AG08396 (cell line): ENCODE measurements around the gene CNTN4.
"Not testable (repeated sequence)": the region's sequence is repeated elsewhere in the genome, so short reads cannot be mapped to it uniquely, and the experiment has no call there.

Experiments used
- DNase-seq: peaks from one replicate; pipeline ENCODE4 v3.0.0; 2012; ENCODE audit warnings: low spot score, mixed read lengths

Gene CNTN4

DNA sequence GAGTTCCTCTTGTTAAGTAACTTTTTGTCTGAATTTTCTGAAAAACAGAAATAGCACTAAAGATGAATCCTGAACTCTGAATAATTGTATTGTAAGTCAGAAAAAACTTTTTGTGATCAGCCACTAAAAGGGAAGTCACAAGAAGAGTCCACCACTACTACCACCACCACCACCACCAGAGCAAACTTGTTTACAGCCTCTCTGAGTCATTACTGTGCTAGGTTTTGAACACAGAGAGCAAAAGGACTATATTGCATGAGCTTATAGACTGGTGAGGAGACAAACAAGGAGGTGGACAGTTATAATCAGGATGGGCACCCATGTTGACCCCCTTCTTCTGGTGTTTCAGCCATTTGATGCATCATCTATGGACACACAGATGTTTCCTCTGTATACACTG is 869.8 kb downstream of the CNTN4 start:
- no peak for DNase-seq

DNA sequence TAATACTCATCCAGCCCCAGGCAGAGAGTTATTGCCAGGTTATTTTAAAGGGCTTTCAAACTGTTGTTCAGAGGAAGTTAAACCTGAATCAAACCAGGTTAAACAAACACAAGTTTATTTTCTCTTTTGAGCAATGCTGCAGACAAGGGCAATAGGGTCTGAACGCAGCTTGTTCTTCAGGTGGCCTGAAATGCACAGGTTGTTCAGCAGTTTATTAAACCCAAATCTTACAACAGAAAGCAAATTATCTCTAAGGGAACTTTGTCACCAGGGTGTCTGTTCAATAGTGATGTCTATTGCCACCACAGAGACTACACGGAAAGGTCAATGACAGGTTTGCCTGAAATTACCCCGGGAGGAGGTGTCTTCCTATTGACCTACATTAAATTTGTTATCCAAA is 877.5 kb downstream of the CNTN4 start:
- DNase-seq, result no peak

DNA sequence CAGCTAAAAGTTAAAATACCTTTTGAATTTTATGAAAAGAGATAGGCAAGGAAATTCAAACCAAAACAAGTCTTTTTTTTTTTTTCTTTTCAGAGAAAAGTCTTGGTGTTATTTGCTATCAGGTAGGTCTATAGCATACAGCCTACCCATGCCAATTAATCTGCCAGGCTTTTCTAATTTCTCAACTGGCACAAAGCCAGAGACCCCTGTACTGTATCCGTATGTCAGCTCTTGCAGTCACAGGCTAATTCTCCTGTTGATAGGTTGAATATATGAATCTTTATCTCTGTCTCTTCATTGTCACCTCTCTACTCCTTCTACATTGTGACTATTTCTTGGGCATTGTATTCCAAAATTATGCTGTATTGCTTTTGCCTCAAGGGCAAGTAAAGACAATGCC is 878.1 kb downstream of the CNTN4 start:
- DNase-seq, result no peak

DNA sequence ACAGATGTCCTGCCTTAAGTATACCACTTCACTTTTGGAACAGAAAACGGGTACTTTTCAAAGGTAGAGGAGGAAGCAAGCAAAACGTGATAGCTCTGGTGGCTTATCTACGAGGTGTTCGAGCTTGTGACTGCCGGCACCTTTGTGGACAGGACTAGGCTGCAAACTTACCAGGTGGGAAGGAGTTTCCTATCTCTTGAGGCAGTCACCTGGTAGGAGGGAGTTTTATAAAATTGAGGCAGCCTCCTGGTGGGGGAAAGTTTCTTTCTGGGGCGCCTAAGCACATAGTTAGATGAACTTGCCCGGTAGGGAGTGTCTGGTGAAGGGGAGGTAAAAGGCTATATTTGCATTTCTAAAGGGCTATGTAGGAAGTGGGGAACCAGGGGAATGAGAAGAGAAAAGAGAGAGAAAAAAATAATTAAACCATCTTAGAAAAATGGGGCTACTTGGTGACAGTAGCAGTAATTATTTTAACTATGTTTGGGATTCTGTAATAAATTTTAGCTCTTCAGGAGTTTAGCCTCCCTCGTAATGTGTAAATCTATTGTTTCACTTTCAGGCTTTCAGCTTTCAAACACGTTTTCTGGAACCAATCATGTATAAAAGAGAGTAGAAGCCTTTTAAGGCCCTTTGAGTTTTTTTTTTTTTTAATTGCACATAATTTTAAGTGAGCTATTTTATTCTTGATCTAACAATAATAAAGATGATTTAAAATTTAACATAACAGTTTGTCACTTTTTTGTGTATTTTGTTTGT is 880.5 kb downstream of the CNTN4 start:
- DNase-seq, result no peak

DNA sequence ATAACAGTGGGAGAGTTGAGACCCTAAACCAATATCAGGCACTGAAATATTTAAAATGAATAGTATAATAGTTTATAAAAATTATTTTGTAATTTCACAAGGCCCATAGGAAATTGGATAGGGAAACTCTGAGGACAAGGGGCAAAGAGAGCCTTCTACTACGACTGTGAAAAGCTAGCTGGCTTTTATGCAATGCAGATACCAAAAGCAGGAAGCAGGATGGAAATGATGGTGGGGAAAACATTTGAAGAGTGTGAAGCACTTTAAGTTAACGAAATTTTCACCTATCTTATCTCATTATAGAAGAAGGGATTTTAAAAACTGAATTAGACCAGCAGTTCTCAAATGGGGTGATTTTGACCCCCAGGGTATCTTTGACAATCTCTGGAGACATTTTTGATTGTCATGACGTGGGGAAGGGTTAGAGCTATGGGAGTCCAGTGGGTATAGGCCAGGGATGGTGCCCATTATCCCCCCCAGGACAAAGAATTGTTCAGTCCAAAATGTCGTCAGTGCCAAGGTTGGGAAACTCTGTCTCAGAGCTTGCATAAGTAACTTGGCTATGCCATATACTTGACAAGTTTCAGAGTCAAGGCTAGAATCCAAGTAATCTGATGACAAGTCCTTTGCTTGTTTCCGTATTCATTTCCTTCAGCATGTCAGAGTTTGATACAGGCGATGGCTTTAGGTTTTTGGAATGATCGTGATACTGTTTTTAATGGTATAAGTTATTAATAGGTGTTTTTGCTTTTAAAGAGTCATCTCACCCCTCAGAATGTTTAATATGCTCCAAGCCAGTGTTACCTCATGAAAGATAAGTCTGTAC is 885.6 kb downstream of the CNTN4 start:
- DNase-seq, result no peak

DNA sequence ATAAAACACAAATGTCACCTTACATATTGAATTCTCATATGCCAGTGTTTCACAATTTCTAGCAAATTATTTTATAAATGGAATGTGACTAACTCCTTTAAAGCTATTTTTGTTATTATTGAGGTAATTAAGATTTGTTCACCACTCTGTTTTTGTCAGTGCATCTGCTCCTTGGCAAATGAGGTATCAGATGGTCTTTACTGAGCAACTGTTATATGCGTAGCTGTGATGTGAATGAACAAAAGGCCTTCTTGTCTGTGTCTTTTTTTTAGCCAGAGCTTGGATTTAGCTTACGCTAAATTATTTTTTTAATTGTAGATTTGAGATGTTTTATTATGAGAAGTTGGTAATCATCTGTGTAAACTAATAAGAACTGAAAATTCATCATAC is 886.2 kb downstream of the CNTN4 start:
- DNase-seq, result no peak

DNA sequence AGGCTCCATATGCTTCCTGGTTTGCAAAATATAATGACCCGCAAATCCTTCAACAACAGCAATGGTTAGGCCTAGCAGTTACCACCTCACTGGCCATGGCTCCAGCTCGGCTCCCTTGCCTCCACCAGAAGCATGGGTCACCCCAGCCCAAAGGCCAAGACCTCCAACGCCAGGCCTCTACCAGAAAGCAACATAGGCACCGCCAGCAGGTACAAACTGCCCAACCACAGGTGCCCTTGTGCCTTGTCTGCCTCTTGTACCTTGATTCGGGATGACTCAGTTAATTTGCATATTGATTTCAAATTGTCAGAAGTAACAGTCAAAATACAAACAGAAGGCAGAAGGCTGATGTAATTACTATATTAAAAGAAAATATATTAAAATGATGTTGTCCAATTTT is 886.8 kb downstream of the CNTN4 start:
- DNase-seq, result no peak

DNA sequence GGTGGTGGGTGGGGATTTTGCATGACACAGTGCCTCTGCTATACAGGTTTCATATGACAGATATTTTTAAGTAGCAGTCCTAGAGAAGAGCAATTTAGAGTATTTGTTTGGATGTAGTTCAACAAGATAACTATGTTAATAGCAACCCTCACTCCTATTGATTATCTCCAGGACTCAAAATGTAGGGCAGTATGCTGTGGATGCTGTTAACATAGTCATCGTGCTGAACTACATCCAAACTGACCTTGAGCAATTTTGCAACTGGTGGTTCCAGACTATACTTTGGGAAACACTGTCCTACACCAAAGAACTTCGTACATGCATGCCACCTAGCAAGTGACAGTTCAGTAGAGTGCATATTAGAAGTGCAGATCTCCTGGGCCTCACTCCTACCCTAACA is 893.9 kb downstream of the CNTN4 start:
- DNase-seq, result no peak

DNA sequence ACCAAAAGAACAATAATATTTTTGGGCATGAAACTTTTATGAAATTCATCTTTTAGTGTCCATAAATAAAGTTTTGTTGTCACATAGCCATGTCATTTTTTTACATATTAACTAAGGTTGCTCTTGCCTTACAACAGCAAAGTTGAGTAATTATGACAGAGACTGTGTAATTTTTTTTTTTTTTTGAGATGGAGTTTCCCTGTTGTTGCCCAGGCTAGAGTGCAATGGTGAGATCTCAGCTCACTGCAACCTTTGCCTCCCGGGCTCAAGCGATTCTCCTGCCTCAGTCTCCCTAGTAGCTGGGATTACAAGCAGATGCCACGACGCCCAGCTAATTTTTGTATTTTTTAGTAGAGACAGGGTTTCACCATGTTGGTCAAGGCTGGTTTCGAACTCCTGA is 894.5 kb downstream of the CNTN4 start:
- not testable (repeated sequence) for DNase-seq

DNA sequence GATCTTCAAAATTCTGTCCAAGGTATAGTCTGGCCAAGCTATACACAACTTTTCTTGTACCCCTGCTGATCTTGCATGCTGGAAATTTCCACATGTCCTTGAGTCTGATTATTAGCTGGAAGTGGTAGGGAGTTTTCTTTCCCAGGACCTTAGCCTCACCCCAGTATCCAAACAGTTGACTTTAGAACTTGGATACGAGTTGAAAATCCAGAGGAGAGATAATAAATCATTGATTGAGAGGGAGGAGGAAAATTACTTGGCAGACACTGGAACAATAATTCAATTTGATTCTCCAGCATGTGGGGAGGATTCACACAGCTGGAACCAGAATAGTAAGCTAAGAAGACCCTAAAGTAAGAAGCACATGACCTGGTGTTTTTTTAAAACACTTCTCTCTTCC is 895.1 kb downstream of the CNTN4 start:
- no peak for DNase-seq

DNA sequence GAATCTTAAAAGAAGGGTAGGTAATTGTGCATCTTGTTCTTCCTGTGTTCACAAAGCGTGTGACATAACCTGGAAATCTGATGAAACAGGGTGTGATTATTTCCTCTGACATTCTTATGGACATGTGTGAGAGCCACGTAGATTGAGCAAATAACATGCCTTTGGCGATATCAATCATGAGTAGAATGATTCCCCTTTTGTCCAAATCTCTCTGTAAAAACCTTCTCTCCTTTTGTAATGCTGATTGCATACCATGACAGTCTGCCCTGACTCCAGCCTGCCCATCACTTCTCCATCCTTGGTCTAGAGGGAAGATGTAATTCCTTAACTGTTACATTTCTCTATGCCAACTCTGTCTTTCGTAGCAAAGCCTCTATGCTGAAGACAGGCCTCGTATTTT is 896.5 kb downstream of the CNTN4 start:
- no peak for DNase-seq

DNA sequence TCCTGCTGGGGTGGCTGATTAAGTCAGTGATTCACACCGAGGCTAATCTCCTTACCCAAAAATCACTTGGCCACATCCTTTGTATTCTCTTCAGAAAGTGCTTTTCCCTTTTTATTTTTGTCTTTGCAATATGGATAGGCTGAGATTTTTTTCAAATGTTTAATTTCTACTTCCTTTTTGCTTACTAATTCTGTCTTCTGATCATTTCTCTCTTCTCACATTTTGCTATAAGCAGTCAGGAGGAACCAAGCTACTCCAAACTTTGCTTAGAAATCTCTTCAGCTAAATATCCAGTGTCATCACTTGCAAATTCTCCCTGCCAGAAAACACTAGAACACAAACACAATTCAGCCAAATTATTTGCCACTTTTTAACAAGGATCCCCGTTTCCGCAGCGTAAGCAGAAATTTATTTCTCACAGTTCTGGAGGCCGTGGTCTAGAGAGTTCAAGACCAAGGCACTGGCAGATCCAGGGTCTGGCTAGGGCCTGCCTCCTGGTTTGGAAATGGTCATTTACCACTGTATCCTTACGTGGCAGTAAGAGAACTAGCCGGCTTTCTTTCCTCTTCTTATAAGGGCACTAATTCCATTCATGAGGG is 906.6 kb downstream of the CNTN4 start:
- no peak for DNase-seq

DNA sequence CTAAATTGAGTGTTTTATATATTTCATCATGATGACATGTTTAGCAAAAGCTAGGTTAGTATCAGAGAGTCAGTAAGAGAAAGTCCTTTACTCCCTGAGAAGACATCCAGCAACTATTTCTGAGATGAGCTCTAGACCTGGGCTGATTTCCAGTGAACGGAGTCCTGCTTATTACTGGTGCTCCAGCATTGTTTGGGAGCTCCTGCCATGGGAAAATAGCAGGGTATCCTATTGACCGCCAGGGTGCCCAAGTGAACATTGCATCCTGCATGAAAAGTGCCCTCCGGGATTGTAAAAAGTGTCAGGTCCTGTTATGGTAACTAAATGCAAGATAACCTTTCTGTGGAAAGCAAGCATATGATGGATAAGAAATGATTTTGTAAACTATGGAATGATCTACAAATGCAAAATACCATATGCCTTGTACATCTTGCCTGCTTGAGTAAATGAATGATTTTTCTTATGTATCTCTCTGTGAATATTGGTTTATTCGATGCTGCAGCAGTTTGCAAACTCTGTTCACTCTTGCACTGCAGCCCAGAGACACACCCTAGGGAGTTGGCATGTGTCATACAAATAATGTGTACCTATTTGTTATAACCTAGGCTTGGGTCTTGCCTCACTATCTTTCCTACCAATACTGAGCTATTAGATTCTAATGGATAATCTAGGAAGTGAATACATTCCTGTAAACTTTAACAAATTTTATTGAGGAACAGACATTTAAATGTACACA is 914.8 kb downstream of the CNTN4 start:
- no peak for DNase-seq

DNA sequence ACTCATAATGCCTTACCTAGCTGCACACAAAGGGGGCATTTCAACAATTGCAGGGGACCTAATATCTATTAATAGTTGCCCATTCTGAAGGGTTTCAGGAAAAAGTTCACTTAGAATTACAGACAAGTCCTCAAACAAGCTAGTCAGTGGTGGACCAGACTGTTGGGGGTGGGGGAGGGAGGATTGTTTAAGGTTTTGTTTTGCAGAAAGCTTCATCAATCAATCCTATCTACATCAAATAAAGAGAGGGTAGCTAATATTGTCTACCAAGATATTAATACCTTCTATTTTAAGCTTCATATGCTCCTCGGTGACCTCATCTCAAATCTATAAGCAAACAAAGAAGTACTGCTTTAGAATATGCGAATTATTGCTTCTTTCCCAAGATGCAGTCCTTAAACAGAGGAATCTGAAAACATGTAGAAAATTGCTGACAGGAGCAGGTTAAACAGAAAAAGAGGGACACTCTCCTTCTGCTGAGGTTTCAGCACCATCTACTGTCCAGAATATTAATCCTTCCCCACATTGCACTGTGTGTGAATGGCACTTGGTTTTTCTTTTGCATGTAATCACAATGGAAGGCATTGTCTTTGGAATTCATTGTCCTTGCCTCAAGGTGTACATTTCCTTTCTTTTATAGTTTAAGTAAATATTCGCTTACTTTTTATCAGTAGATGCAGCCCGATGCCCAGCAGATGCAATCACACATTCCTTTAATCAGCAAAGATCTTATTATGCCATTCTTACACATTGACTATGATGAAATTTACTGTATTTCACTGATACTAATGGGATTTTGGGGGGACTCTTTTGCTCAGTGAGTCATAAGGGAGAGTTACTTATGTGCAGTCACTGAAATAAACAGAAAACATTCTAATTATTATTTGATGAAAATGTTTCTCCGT is 916.8 kb downstream of the CNTN4 start:
- DNase-seq, result peak; percentile 19

DNA sequence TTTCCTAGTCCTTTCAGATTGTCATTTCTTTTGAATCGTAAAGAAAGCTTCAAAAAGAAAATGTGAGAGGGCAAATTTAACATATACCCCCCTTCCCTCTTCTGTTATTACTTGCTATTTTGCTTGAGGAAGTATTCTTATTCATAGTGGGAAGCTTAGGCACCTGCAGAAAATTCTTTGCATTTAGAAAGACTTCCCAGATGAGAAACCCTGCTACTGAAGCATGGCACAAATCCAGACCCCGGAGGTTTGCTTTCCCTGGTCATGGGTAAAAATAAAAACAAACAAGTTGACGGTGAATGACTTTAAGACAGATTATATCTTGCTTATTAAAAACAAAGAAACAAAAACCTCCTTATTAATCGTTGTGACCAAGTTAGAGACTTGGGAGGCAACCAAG is 917.6 kb downstream of the CNTN4 start:
- DNase-seq, result no peak

DNA sequence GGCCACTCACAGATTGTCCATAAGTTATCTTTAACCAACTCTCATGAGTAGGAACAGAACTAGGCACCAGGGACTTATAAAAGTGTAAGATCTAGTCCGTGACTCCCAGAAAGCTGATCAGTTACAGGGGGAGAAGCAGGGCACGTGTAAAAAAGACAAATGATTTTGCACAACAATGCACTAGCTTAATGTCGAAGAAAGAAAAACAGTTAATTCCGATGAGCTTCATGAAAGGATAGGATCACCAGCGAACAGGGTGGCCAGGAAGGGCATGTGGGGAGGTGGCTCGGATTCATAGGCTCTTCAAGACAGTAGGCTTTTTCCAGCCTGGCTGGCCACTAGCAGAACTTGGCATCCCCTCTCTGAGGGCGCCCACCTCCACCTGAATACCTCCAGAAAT is 921.5 kb downstream of the CNTN4 start:
- no peak for DNase-seq

DNA sequence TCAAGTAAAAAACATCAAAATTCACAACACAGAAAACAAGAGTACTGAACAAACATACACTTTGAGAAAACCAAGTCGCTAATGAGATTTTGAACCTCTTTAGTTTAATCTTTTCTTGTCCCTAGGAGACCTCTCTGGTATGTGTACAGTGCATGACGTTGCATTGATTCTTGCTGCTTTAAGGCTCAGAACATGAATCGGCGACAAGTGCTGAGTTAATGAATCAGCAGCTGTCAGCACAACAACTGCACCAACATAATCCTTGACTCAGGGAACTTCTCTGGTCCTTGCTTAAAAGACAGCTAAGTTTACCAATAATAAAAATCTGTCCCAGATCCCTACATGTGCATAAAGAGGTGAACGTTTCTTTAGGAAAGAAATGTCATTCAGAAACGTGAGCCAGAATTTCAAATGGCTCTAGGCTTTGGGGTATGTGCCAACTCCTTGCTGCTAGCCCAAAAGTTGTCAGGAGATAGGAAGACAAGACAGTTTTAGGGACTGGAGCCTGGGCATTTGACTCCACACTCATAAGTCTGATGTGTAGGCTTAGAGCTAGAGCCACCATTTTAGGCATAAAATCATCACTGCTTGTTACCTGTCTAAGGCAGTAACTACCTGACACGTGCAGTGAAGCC is 924.6 kb downstream of the CNTN4 start:
- DNase-seq, result no peak

DNA sequence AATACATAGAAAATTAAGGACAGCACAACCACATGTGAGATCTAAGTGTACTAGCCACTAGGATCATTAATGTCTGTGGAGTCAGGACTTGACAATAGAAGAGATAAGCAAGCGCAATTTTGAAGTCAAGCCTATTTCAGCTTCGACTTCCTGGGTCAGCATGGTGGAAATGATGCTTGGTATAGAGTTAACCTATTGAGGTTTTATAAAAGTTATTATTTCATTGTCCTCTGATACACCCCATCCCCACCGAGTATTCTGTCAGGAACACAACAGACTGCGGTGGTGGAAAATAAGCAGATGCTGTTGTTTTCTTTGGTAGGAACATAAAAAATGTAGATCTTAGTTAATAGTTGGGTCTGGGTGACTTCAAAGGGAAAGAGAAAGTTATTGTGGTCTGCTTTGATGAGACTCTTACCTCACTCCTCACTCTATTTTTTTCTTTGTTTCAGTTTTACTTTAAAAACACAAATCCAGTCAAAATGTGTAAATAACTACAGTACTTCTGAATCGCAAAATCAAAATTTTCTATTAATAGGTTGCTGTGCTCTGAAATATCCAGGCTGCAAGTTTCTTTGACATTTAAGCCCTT is 929.4 kb downstream of the CNTN4 start:
- DNase-seq, result no peak

DNA sequence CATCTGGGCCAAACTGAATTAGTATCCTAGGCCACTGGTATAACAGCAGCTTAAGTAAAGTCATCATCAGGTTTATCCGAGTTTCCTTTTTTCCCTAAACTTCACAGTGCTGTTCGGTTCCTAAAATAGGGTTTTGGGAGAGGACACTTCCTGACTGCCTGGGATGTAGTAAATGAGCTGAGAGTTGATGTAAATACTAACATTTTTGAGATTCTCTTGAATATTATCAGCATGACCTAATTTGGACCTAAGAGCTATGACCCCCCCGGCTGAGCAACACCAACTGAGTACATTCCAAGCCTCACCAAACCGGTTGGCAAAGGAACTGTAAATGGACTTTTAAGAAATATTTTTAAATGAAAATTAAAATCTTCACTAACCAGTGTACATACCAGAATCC is 932.7 kb downstream of the CNTN4 start:
- peak; percentile 59 for DNase-seq

DNA sequence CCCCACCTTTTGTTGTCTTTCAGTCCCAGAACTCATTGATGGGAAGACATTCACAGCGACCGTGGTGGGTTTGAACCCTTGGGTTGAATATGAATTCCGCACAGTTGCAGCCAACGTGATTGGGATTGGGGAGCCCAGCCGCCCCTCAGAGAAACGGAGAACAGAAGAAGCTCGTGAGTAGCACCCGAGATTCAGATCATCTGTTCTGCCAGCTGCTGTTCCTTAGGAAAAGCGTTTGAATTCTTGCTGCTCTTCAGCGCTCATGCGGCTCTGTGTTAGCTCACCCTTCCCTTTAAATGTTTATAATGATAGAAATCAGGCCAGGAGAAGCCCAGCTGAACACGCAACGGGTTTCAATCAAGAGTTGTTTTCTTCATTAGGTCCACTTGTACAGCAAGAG is 938.5 kb downstream of the CNTN4 start:
- DNase-seq, result no peak
